ENCODE measurements around the gene SYCP3. TPM values are rescaled to one million over a fixed set of nuclear protein-coding genes. Genes with fewer than 3 reads are reported as not detected.

SYCP3 gene
- total and polyA plus RNA-seq, 2 of the 8 experiments (the other 6 are each of a cell fraction or from before 2014, with no cell fraction given) = 0.02 to 0.07 TPM

DNA sequence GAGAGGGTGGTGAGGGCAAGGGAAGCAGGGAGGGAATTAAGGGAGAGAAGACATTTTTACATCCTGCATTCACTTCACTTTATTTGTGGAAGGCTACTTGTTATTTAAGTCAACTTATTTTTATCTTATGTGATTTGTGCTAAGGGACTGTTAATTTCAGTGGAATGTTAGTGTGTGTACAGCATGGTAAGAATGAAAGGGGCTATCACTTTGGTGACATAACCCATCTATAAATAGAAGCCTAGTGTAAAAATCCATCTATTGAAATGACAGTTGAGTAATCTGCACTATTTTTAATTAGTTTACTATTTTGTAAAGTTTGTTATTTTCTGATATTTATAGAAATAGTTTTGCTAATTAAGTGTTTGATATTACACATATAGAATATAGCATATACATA lies 58.6 kb downstream of the SYCP3 start:
- Histone ChIP-seq H2BK15ac (ENCODE audit: low read length) (no peak overlapping the region), H2AFZ (ENCODE audit: low read length) (no peak overlapping the region), H3K56ac (replicated peaks; ENCODE audit: insufficient read length, low read depth, low read length) (no peak overlapping the region), H3K4me2 (ENCODE audit: insufficient read depth in 1 of 2, low read depth in 2 of 2, low read length in 2 of 2) (no peak overlapping the region), H4K91ac (replicated peaks; ENCODE audit: insufficient read length, low read length) (no peak overlapping the region), H3K79me1 (ENCODE audit: low read depth, low read length) (no peaks in the 10 kb centered on the region), H3K27ac (ENCODE audit: low read depth, low read length) (no peak overlapping the region), H4K8ac (ENCODE audit: extremely low read depth, insufficient read depth, low read length) (no peak overlapping the region), H2BK5ac (ENCODE audit: low read depth, low read length) (no peak overlapping the region), H4K5ac (ENCODE audit: insufficient read length, low read depth, low read length) (no peak overlapping the region), H3K79me2 (ENCODE audit: control insufficient read depth in 1 of 2, insufficient read depth in 2 of 2, low read length in 2 of 2) (no peaks in the 10 kb centered on the region), H3K18ac (ENCODE audit: extremely low read depth, low read length) (no peak overlapping the region), H3K4me1 (replicated peaks in 1 of 4; ENCODE audit: control insufficient read depth in 3 of 4, insufficient read depth in 4 of 4, low read length in 3 of 4) (no peaks in the 10 kb centered on the region), H2BK20ac (ENCODE audit: low read length) (no peak overlapping the region), H4K20me1 (replicated peaks in 1 of 2; ENCODE audit: control insufficient read depth in 1 of 2, insufficient read depth in 2 of 2, low read length in 2 of 2) (no peaks in the 10 kb centered on the region), H3K4me3 (ENCODE audit: extremely low read depth in 1 of 4, insufficient read depth in 2 of 4, low read depth in 3 of 4, low read length in 4 of 4) (no peak overlapping the region), H3K9me3 (ENCODE audit: insufficient read depth in 2 of 2, low read depth in 1 of 2, low read length in 1 of 2) (no peaks in the 10 kb centered on the region), H3K23me2 (ENCODE audit: low read depth, low read length) (no peaks in the 10 kb centered on the region), H2BK120ac (replicated peaks; ENCODE audit: low read depth, low read length) (no peak overlapping the region), H3K14ac (ENCODE audit: insufficient read length) (no peak overlapping the region), H3K36me3 (ENCODE audit: control insufficient read depth in 2 of 4, insufficient read depth in 4 of 4, low read length in 3 of 4) (no peaks in the 10 kb centered on the region), H3K27me3 (replicated peaks in 1 of 4; ENCODE audit: control insufficient read depth in 3 of 4, extremely low read depth in 1 of 4, insufficient read depth in 3 of 4, low read length in 3 of 4) (no peaks in the 10 kb centered on the region), H3K23ac (ENCODE audit: insufficient read length) (no peak overlapping the region), H3K9ac (replicated peaks in 1 of 4; ENCODE audit: extremely low read depth in 1 of 4, low read depth in 3 of 4, low read length in 3 of 4) (no peak overlapping the region), H3K4ac (replicated peaks; ENCODE audit: insufficient read length, low read depth, low read length) (no peak overlapping the region), H2AK5ac (ENCODE audit: low read depth, low read length) (no peak overlapping the region), H2BK12ac (ENCODE audit: low read depth, low read length) (no peak overlapping the region)
- ChIA-PET CTCF (ENCODE audit: partially characterized antibody) (interaction anchor here (4.6 kb wide), 1 partner anchor 9 kb away, joined by 32 read pairs; no protein-coding TSS in a partner anchor), POLR2A (ENCODE audit: partially characterized antibody) (no interaction called here)
- FAIRE-seq (no peak), DNase-seq (ENCODE audit: low read depth in 1 of 2, low spot score in 2 of 2) (no peak)
- TF ChIP-seq HDAC2 (IDR thresholded peaks at IDR 0.05; ENCODE audit: borderline replicate concordance in 1 of 2, low read depth in 2 of 2, low read length in 2 of 2) (no peak), RNF2 (IDR thresholded peaks at IDR 0.05; ENCODE audit: borderline replicate concordance, low read depth, low read length, missing control alignments, poor library complexity, severe bottlenecking) (no peak), RAD21 (IDR thresholded peaks at IDR 0.05 in 1 of 2, conservative IDR thresholded peaks at IDR 0.05 in 1 of 2; ENCODE audit: low read depth in 2 of 2, low read length in 2 of 2) (no peak), KDM4A (IDR thresholded peaks at IDR 0.05; ENCODE audit: low read depth, low read length, severe bottlenecking) (no peak)

All from H1 (cell line).